Fibroblast of skin of back (primary cell): ENCODE data around the gene SYCP2.
A peak's percentile ranks its signal among the peaks of the same experiment; 100 is the strongest.

Experiments
- DNase-seq: peaks from one replicate; pipeline ENCODE4 v3.0.0-alpha.2; 2013

SYCP2 gene

DNA sequence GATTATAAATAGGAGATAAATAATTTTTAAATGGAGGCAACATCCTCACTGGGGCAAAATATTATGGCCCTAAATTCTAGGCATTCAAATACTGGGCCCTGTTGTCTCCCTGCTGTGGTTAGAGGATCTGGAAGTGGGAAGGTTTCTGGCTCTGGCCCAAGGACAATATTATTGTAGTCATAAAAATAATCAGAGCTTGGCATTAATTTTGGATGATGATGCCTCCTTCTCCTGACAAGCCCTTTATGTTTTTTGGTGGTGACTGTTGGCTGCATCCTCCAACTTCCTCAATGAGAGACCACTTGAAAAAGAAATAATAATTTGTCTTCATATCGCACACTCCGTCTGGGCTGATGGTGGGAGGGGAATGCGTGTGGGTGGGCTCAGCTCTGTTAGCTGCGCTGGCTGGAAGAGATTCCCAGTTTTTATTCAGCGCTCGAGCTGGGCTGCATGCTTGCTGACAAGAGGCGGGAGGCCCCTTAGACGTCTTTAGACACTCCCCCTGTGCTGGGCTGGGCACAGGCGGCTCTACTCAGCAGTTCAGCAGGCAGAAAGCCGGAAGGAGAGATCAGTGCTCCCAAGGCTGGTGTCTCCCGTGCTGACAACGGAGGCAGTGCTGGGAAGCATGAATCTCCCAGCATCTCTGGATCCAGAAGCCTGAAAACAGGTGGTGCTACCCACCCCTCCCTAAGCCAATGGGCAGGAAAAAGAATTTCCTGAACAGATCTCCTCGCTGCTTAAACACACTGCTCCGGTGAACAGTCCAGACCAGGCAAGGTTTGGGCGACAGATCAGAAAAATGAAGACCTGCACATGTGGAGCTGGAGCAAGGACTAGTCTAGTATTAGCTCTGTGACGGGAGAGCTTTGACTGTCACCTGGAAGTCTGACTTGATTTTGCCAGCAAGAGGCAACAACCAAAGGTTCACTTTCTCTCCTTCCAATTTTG lies 97.7 kb downstream of the SYCP2 start:
- DNase-seq: peak; percentile 67

- peak; percentile 80 for DNase-seq
Measured at GRCh38 chr20:59835057-59835447, 98.4 kb downstream of the SYCP2 start.

- no peak for DNase-seq
Measured at GRCh38 chr20:59832406-59833363, 100.8 kb downstream of the SYCP2 start.

DNA sequence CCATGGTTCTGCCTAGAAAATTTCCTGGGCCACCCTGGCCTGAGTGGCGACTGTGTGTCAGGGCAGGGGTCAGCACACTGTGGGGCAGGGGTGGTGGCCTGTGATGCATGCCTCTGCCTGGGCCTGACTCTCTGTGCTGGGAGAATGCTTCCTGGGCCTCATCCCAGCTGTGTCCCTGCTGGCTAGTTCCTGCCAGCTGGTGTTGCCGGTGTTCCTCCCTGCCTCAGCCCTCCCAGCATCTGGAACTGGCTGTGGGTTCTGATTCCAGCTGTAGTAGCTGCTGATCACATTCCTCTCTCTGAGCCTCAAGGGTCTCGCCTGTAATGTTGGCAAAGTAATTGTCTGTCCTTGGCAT lies 101.5 kb downstream of the SYCP2 start:
- no peak for DNase-seq

DNA sequence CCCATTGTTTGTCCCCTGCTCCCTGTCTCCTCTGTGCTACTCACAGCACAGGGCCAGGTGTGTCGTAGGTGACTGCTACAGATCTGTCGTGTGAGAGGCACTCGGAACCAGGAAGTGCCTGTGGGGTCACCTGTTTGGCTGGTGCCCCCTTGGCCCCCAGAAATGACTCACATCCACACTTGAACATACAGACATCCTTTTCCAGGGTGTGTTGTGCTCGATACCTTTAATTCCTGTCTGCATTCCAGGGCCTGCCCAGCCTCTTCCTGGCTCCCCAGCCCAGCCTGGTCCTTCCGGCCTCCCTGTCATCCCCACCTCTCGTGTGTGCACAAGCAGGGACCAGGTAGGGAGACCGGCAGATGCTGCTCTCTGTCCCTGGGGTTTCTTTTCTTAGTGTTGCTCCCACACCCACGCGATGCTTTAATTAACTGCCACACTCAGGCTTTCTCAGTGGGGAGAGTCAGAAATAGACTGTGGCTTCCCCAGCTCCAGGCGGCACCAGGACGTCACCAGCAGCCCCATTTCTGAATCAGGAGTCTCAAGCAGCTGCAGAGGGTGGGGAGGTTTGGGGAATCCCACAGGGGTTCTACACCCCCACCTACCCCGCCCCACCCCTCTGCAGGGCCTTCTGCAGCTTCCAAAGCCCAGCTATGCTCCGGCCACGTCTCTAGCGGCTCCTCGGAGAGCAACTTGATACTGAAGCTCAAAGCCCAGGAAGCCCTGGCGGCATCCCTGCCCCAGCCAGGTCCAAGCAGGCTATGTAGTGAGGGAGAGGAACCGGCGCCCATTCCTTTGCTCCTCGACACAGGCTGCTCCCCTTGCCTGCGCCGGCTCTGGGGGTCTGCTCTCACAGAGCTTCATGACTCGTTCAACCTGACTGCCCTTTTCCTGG lies 102.2 kb downstream of the SYCP2 start:
- DNase-seq: no peak

DNA sequence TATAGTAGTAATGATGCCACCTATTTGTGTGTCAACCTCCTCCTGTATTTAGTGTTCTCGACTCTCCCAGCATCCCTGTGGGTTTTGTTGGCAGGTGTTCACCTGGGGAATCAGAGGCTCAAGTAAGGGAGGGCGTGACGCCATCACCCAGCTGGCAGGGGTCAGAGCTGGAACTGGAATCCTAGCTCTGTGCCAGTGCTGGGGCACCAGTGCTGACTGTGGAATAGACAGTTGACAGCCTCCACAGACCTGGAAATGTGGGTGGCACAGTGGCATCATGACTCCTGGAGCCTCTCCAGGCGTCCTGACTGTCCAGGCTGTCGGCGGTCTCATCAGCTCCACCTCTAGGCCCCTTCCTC lies 102.8 kb downstream of the SYCP2 start:
- no peak for DNase-seq

GRCh38 chr20:59829786-59830664 lies 103.4 kb downstream of the SYCP2 start:
- DNase-seq: no peak

DNA sequence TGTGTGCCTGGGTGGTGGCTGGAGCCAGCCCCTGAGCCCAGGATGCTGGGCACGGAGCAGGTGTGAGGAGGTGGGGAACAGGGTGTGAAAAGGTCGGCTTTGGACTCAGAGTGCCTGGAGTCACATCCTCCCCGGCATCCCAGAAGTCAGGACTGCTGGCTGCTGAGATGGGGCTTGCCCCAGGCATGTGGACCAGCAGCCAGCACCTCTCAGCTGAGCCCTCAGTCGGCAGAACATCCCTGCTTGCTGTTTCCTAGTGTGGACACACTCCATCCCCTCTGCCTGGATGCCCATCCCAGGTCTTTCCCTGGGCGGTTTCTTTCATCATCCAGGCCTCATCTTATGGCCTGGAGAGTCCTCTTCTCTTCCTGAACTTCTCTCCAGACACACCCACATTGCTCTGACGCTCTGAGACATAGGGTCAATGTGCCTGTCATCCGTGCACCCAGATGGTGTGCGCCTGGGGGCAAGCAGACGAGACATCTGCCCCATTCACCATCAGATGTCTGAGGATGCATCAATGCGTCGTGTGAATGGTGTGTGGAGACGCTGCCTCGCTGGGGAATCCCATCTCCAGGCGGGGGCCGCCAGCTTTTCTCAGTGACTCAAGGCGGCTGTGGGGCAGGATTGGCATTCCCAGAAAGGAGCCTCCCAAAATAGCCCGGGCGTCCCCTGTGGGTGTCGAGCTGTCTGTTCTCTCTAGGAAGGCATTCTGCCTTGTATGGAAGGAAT lies 104.2 kb downstream of the SYCP2 start:
- DNase-seq: peak; percentile 26

GRCh38 chr20:59828125-59829053 lies 105.0 kb downstream of the SYCP2 start:
- no peak for DNase-seq

DNA sequence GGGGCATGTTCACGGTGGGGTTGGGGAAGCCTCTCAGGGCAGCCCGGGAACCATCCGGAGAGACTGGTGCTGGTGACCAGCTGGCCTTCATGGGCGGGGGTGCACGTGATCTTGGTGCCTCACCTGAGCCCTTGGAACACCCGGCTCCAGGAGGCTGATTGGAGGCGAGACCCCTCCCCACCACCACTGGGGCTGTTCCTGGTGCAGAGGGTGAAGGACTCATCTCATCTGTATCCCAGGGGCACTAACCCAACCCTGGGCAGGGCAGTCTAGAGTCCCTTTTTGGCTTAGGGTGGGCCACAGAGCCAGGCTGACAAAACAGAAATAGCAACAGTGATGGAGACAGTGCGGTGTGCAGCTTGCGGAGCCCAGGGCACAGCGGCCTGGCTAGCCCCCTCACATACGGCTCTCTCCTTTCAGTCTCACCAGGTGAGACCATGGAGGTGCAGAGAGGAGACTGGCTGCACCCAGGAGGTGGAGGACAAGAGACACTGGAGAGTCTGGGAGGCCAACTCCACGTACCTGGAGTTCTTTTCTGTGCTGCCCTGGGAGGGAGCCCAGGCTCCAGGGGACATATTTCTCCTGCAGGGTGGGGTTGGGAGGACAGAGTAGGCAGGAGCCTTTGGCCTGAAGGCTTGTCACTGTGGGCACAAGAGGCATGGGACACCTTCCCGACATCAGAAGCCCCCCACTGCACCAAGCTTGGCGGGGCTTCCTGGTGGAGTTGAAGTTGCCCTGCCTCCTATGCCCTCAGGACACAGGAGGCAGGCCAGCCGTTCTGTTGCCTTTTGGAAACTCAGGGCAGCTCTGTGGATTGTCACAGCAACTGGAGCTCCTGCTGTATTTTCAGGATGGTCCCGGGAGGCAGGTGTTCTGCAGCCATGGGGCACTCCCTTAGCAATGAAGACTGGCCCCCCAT lies 106.0 kb downstream of the SYCP2 start:
- no peak for DNase-seq

DNA sequence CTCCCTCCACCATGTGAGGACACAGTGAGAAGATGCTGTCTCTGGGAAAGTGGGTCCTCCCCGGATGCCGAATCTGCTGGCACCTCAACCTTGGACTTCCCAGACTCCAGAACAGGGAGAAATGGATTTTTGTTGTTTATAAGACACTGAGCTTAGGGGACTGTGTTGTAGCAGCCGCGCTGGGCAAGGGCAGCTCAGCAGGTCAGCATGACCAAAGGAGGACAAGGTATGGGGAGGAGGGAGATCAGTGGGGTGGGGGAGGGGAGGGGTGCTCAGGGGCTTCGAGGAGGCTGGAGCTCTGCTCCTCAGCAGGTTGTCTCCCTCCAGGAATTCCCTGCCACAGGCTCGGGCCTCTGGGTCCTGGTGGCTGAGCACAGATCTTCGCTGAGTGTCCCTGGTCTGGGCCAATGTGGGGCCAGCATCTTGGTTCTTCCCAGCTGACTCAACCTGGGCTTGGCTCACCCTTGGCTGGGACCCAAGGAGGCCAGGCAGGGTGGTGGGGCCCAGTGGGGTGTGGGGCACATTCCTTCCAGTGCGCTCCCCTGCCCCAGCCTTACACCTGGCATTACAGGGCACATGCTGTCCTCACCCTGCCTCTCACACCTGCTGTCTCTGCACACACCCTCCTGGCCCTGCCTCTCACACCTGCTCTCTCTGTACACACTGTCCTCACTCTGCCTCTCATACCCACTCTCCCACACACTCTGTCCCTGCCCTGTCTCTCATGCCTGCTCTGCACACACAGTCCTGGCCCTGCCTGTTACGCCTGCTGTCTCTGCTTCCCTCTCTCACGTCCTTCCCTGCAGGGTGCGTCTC lies 107.3 kb downstream of the SYCP2 start:
- DNase-seq: no peak

DNA sequence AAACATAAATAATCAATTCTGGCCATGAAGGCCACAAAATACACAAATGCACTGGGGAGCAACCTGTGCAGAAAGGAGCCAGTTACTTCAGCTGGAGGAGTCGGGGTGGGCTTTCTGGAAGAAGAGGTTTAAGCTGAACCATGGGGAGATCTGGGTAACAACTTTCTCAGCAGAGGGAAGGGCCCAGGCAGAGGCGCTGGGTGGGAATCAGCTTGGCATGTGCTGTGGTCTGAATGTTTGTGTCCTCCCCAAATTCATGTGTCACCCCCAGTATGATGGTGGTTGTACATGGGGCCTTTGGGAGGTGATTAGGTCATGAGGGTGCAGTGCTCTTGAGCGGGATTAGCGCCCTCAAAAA lies 107.9 kb downstream of the SYCP2 start:
- DNase-seq: no peak

DNA sequence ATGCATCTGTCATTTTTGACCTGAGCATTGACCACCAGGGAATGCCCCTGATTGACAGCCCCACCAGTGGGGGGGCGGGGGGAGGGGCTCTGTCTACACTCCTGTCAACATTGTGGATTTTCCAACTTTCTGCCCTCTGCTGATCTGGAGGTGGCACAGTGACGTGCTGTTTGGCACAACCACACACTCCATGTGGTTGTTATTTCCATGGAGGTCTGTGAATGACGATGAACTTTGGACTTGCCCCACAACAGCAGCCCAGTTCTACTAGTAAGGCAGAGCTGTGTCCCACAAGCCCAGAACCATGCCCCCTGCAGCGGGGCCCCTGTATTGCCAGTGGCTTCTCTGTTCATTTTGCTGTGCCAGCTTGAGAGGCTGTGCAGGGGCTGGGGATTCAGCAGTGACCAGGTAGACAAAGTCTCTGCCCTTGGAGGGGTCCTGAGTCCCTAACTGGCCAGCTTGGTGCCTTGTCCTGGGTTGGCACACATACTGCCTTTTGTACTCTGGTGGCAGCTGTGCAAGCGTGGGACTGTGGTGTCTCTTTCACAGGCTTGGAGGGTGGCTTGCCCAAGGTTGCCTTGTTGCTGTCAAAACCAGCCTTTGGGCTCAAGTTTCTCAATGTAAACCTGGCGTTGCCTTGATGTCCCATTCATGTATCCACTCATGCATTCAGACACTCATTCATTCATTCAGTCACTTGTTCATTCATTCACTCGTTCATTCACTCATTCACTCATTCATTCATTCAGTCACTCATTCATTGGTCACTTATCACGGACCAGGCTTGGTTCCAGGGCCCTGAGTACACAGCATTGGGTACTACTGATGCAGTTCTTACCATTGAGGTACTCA lies 108.5 kb downstream of the SYCP2 start:
- no peak for DNase-seq

- DNase-seq: no peak
Measured at GRCh38 chr20:59823491-59824259, 109.8 kb downstream of the SYCP2 start.

DNA sequence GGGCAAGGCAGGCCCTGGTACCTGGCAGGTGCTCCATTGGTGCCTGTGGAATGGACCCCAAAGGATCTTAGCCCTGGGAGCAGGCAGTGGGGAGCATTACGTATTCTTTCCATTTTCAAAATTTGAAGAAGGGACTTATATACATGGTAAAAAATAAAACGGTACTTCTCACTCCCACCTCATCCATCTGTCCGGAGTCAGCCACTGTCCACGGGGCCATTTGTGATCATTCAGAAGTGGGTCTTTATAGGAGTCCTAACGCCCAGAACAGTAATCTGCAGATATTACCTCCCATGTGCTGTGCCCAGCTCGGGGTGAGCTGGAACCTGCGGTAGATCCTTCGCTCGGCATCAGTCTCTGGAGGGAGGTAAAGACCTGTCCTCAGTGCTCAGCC lies 110.4 kb downstream of the SYCP2 start:
- no peak for DNase-seq
